Limb (tissue), 2 donors: Measurements from ENCODE around the gene CATSPERB.
"Not testable (repeated sequence)": the region's sequence is repeated elsewhere in the genome, so short reads cannot be mapped to it uniquely, and the experiment has no call there.

Experiments used
- DNase-seq, 2 donors: peaks; one replicate each; pipeline ENCODE4 v3.0.0-alpha.2; 2016; ENCODE audit errors: extremely low spot score in 2 of 2

CATSPERB gene

DNA sequence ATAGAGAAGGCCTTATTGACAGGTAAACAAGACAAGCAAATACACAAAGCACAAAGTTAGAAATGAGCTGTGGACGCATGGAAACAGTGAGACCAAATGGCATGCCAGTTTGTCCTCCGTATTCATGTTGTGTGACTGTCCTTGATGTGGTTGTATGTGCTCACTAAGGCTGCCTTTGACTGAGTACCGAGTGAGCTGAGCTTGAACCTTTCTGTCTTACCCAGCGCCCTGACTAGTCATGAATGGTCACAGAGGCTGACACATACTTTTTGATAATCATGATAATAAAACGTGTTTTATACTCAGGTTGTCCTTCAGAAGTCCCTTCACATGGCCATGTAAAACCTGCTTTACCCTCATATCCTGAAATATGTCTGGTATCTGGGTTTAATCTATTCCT lies 553 bp upstream of the CATSPERB start:
- DNase-seq = no peak

DNA sequence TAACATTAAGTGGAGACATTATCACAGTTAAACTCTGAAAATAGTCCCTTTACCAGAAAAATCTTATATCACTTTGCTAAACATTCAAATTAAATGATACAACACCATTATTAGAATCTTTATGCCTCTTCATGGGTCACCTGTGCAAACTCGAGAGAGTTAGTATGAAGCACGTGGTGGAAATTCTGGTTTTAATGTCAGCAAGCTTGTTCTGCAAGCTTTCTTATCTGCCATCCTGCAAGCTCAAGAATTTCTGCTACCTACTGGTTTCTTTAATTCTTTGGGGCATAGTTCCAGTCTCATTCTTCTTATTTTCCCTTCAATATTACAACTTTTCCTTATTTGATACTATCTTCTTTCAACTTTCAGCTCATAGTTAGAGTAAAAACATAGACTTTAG lies 868 bp downstream of the CATSPERB start:
- no peak for DNase-seq

DNA sequence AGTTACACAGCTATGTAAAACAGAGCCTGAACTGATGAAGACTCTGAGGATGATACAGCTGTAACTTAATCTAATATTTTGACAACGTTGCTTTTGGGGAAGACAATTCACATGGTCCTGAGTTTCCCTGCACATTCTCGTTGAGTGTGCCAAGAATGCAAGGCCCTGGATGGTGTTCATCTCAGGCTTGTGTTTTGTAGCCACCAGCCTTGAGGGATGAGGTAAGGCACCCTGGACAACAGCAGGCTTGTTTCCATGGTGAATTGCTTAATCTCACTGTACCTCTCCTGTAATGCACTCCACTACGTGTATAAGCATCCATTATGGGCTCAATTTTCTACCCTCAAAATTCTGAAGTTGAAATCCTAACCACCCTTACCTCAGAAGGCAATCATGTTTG lies 2.1 kb downstream of the CATSPERB start:
- DNase-seq = no peak

DNA sequence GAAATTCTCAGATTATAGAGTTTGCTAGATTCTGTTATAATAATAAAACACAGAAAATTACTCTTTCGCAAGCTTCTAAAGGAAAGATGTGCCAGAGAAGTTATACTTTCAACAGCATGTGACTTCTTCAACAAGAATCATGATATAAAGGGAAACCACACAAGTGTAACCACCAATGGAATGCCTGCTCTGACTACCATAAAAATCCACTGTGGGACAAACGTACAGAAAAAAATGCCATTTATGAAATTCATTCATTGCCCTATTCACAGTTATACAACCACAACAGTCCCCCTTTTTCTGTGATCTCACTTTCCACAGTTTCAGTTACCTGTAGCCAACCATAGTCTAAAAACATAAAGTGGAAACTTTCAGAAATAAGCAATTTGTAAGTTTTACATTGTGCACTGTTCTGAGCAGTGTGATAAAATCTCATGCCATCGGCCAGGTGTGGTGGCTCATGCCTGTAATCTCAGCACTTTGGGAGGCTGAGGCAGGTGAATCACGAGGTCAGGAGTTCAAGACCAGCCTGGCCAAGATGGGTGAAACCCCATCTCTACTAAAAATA lies 3.2 kb downstream of the CATSPERB start:
- DNase-seq = no peak

GRCh38 chr14:91727121-91727520 lies 4.8 kb downstream of the CATSPERB start:
- DNase-seq = no peak

GRCh38 chr14:91723501-91723900 lies 8.4 kb downstream of the CATSPERB start:
- DNase-seq = no peak

DNA sequence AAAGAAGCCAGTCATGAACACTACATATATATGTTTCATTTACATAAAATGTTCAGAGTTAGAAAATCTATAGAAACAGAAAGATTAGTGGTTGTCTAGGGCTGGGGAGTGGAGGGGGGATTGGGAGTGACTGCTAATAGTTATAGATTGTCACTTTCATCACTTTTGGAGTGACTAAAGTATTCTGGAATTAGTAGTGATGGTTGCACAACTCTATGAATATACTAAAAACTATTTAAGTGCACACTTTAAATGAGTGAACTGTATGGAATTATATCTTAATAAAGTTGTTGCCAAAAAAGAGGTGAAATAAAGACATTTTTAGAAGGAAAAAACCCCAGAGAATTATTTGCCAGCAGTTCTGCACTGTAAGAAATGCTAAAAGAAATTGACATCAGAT lies 9.5 kb downstream of the CATSPERB start:
- DNase-seq = no peak

GRCh38 chr14:91719839-91720238 lies 12.0 kb downstream of the CATSPERB start:
- no peak for DNase-seq

DNA sequence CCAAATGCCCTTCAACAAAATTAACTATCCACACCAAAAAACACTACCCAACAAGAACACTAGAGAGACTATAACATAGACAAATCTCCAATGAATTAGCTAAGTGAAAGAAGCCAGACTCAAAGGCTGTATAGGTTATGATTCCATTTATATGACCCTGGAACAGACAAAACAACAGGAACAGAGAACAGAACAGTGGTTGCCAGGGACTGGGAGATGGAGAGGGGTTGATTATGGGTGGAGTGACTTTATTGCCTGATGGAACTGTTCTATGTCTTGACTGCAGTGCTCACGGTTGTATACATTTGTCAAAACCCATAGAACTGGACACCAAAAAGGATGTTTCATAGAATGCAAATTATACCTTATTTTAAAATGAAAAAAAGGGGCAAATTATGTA lies 14.9 kb downstream of the CATSPERB start:
- no peak for DNase-seq

- no peak for DNase-seq
Measured at GRCh38 chr14:91714805-91715204, 17.1 kb downstream of the CATSPERB start.

- DNase-seq = no peak
Measured at GRCh38 chr14:91708795-91709194, 23.1 kb downstream of the CATSPERB start.

- no peak for DNase-seq
Measured at GRCh38 chr14:91706996-91707395, 24.9 kb downstream of the CATSPERB start.

DNA sequence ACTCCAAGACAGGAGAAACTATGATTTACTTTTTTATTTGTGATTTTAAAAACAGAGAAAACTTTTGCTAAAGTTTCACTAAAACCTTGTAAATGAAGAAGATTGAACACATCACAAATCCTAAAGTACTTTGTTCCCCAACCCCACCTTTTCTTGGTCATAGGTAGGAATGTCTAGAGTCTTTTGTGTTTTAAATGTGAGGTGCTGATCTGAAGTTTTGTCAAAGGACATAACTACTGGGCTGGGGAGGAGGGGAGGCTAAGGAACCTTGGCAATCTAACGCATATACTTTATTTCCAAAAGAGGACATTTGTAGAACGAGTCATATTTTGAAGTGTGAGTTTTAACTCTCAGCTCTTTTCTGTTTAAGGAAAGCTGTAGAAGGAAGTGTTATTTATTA lies 37.2 kb downstream of the CATSPERB start:
- no peak for DNase-seq

DNA sequence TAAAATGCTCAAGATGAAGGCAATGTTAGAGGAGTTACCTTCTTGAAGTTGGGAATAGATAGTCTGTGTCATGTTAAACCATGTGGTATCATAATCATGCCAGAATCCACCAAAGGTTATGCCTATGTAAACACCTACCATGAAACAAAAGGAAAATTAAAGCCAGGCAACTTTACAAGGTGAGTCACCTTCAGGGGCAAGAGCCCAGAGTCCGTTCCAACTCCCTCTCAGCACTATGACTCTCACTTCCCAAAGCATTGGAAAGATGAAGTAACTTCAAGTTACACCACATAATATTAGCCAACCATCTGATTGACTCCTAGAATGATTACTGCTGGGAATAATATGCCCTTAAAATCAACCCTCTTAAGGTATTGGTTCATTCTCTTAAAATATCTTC lies 38.5 kb downstream of the CATSPERB start:
- DNase-seq = no peak

- DNase-seq = no peak
Measured at GRCh38 chr14:91692075-91692474, 39.8 kb downstream of the CATSPERB start.

GRCh38 chr14:91689608-91690007 lies 42.3 kb downstream of the CATSPERB start:
- no peak for DNase-seq

- DNase-seq = not testable (repeated sequence)
Measured at GRCh38 chr14:91687436-91687835, 44.5 kb downstream of the CATSPERB start.

- DNase-seq = no peak
Measured at GRCh38 chr14:91685600-91685999, 46.3 kb downstream of the CATSPERB start.

DNA sequence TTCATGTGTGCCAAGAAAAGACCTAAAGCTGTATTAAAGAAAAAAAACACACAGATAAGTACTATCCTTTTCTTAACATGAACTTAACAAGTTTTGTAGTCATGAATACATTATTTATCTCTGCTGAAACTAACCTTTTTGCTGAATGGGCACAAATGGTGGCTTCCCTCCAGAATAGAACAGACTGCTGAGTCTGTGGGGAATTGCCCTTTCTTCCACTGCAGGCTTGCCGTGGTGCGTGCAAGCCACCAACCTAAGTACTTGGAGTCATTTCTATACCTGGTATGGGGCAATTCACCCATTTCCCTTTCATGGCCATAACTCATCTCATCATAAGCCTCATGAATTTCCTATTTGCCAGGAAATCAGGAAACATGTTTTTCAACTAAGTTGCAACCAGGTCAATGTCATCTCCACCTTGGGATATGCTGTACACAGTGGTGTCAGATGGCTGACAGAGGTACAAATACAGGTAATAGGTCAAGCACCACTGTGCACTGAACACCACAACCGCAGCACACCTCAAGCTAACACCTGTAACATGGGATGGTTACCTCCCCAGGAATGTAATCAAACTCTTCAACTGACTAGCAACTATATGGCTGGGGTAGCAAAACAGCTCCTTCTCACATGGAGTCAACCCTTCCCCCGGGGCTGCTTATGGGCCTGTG lies 49.9 kb downstream of the CATSPERB start:
- DNase-seq = no peak

DNA sequence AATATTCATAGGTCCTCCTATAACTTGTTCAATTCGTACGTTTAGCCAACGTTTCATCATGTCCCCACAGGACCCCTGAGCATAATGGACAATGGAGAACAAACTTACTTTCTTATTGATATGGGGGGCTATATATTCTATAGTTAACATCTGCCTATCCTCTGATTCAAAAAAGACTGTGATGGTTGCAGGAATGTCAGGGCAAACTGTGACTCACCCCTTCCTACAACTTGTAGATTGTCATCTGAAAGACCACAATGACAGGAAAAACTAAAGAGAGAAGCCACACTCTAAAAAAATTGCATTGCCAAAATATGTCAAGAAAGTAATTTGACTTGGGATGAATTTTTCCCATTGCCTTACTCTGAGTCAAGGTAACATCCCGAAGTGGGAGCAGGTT lies 50.8 kb downstream of the CATSPERB start:
- DNase-seq = no peak

GRCh38 chr14:91679273-91679672 lies 52.6 kb downstream of the CATSPERB start:
- no peak for DNase-seq

DNA sequence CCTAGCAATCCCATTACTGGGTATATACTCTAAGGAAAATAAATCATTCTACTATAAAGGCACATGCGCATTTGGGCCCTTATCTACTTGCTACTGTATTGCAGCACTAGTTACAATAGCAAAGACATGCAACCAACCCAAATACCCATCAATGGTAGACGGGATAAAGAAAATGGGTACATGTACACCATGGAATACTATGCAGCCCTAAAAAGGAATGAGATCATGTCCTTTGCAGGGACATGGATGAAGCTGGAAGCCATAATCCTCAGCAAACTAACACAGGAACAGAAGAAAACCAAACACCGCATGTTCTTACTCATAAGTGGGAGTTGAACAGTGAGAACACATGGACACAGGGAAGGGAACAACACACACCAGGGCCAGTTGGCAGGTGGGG lies 54.2 kb downstream of the CATSPERB start:
- DNase-seq = not testable (repeated sequence)

GRCh38 chr14:91674911-91675310 lies 57.0 kb downstream of the CATSPERB start:
- DNase-seq = no peak

DNA sequence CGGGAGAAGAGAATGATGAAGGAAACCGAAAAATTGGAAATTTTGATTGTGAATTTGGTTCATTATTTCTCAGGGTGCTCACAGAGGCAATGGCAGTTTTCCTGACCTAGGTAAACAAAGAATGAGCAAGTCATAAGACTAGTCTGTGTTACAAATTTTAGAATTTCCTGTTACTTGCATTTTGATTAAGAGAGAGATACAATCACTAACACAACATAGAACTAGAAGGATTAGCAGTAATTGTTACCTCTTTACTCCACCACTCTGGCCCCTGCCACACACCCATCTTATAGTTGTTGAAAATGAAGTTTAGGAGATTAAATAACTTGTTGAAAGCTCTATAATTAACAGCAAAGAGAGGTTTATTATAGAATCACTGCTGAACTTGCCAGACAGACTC lies 62.0 kb downstream of the CATSPERB start:
- no peak for DNase-seq
